Measurements from ENCODE around the gene THRAP3.

DNA sequence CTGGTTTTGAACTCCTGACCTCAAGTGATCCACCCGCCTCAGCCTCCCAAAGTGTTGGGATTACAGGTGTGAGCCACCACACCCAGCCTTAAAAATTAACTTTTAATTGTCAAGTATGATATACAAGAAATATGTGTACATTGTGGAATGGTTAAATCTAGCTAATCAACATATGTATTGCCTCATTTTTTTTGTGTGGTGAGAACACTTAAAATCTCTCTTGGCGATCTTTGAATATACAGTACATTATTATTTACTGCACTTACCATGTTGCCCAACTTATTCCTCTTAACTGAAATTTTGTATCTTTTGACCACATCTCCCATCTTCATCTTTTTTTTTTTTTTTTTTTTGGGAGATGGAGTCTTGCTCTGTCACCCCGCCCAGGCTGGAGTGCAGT lies 23.3 kb downstream of the THRAP3 start:
- no peak for TF ChIP-seq POLR2A (IDR thresholded peaks at IDR 0.05)
- TF ChIP-seq, protein P1, sequence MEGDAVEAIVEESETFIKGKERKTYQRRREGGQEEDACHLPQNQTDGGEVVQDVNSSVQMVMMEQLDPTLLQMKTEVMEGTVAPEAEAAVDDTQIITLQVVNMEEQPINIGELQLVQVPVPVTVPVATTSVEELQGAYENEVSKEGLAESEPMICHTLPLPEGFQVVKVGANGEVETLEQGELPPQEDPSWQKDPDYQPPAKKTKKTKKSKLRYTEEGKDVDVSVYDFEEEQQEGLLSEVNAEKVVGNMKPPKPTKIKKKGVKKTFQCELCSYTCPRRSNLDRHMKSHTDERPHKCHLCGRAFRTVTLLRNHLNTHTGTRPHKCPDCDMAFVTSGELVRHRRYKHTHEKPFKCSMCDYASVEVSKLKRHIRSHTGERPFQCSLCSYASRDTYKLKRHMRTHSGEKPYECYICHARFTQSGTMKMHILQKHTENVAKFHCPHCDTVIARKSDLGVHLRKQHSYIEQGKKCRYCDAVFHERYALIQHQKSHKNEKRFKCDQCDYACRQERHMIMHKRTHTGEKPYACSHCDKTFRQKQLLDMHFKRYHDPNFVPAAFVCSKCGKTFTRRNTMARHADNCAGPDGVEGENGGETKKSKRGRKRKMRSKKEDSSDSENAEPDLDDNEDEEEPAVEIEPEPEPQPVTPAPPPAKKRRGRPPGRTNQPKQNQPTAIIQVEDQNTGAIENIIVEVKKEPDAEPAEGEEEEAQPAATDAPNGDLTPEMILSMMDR (IDR thresholded peaks at IDR 0.05), result no peak

All from lower leg skin (tissue), 3 donors.